Transverse colon (tissue), 4 donors: ENCODE measurements around the gene TXLNG. TPM values are rescaled to one million over a fixed set of nuclear protein-coding genes. Genes with fewer than 3 reads are reported as not detected.

Experiments
- DNase-seq: peaks from one replicate; pipeline ENCODE4 v3.0.0-alpha.2; 2019
- H3K27ac ChIP-seq, 4 donors: fragments of 200-600 bp; sonication (generic); 2 replicates each; pipeline ENCODE4 v1.5.1; 2016 to 2018; ENCODE audit warnings: inconsistent platforms in 4 of 4
- H3K27me3 ChIP-seq: fragments of 200-600 bp; sonication (generic); 2 replicates; pipeline ENCODE4 v1.5.1; 2017; ENCODE audit warnings: inconsistent platforms
- H3K36me3 ChIP-seq, 4 donors: fragments of 200-600 bp; sonication (generic); 2 replicates each; pipeline ENCODE4 v1.5.1; 2017 to 2019; ENCODE audit warnings: inconsistent platforms in 4 of 4
- H3K4me1 ChIP-seq, 4 donors: fragments of 200-600 bp; sonication (generic); 2 replicates each; pipeline ENCODE4 v1.5.1; 2017 to 2020; ENCODE audit warnings: inconsistent platforms in 4 of 4
- H3K4me3 ChIP-seq, 4 donors: fragments of 200-600 bp; sonication (generic); 1 replicate in 1 of 4; 2 replicates in 3 of 4; pipeline versions ENCODE4 v1.5.1 to v1.6.1; 2017 to 2019; ENCODE audit warnings: inconsistent platforms in 4 of 4
- H3K9me3 ChIP-seq, 2 donors: fragments of 200-600 bp; sonication (generic); 2 replicates each; pipeline ENCODE4 v1.5.1; 2017 to 2019; ENCODE audit warnings: inconsistent platforms in 2 of 2
- EP300 ChIP-seq: sonication (generic); formaldehyde crosslinking; IDR thresholded peaks from one replicate; pipeline ENCODE4 v1.6.1; 2017; ENCODE audit warnings: antibody characterized with exemption, low read depth
- POLR2A ChIP-seq: fragments of 450-650 bp; IDR thresholded peaks from one replicate; pipeline ENCODE4 v1.6.1; 2016; ENCODE audit warnings: antibody characterized with exemption, mild to moderate bottlenecking, moderate library complexity
- POLR2AphosphoS5 ChIP-seq, 3 donors: sonication (generic); formaldehyde crosslinking; IDR thresholded peaks; one replicate each; pipeline ENCODE4 v1.6.1; 2016; ENCODE audit warnings: antibody characterized with exemption in 3 of 3
- WGBS, 2 donors: methylation state at CpG; one replicate each; pipeline ENCODE4 v1.1.5; 2018; ENCODE audit warnings: low coverage in 1 of 2; 5-methylcytosine and 5-hydroxymethylcytosine counted together
- in situ Hi-C, 4 donors: fragments of 200-750 bp; cut with MboI; loops; one replicate each; pipeline versions ENCODE4 v1.15.0 to v1.15.1; 2017; ENCODE audit warnings: low sequenced_read_pairs in 3 of 4, low pct_ligation_motif_present in 1 of 4, low pct_unique_long_range_greater_than_20kb in 1 of 4
- intact Hi-C: fragments of 100-400 bp; cut with DNase I; formaldehyde crosslinking; loops from one replicate; pipeline ENCODE4 v1.15.1; 2023; ENCODE audit warnings: low total_unique reads
- total RNA-seq, 4 donors: library from RNA; depleted of rRNA; stranded (reverse); fragments of >200 nt; gene quantifications; one replicate each; pipeline ENCODE4 v1.1.0, GENCODE V29; 2016
- TF ChIP-seq, protein P1 (sequence below), 5 experiments: fragments of 200-600 bp in 3 of 5; fragments of 450-650 bp in 2 of 5; sonication (generic) in 3 of 5; IDR thresholded peaks; 1 replicate in 2 of 5; 2 replicates in 3 of 5; pipeline ENCODE4 v1.5.1; 2016 to 2017; ENCODE audit warnings: antibody characterized with exemption in 5 of 5, inconsistent platforms in 3 of 5, mild to moderate bottlenecking in 2 of 5, moderate library complexity in 1 of 5

Gene TXLNG
- total RNA-seq, 4 donors from 2014 or later = 3.4 to 24.7 (median 12.4) TPM

DNA sequence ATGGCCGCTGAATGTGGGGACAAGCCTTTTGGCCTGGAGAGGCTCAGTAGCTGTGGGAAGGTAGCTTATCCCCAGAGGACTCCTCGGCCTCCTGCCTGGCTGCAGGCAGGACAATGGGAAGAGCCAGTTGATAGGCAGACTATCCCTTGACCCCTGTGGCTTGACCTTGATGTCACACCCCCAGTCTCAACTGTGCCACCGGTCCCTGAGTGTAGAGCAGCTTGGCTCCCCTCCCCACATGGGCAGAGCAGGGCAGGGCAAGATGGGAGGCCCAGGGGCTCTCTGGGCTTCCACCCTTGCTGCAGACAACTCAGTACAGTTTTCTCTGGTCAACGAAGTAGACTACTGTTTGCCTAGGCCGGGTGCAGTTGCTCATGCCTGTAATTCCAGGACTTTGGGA is 41.2 kb upstream of the TXLNG start:
- H3K27me3 ChIP-seq = no peaks in the 10 kb centered on the region
- H3K36me3 ChIP-seq = no peaks in the 10 kb centered on the region
- H3K27ac ChIP-seq = no peak overlapping the region
- WGBS, 2 donors = 93% methylated on average over 5 of the region's 5 CpGs; no CpG with 5 or more reads in 1 of the 2 donors
- intact Hi-C loops (no loop called here), in situ Hi-C loops (no loop called here)
- H3K4me3 ChIP-seq = no peak overlapping the region
- TF ChIP-seq POLR2A (no peak), EP300 (no peak), POLR2AphosphoS5 (IDR thresholded peaks at IDR 0.05) (no peak)
- TF ChIP-seq, protein P1, sequence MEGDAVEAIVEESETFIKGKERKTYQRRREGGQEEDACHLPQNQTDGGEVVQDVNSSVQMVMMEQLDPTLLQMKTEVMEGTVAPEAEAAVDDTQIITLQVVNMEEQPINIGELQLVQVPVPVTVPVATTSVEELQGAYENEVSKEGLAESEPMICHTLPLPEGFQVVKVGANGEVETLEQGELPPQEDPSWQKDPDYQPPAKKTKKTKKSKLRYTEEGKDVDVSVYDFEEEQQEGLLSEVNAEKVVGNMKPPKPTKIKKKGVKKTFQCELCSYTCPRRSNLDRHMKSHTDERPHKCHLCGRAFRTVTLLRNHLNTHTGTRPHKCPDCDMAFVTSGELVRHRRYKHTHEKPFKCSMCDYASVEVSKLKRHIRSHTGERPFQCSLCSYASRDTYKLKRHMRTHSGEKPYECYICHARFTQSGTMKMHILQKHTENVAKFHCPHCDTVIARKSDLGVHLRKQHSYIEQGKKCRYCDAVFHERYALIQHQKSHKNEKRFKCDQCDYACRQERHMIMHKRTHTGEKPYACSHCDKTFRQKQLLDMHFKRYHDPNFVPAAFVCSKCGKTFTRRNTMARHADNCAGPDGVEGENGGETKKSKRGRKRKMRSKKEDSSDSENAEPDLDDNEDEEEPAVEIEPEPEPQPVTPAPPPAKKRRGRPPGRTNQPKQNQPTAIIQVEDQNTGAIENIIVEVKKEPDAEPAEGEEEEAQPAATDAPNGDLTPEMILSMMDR (IDR thresholded peaks at IDR 0.05) = no peak
- H3K4me1 ChIP-seq = no peaks in the 10 kb centered on the region
- H3K9me3 ChIP-seq = no peaks in the 10 kb centered on the region
- no peak for DNase-seq

DNA sequence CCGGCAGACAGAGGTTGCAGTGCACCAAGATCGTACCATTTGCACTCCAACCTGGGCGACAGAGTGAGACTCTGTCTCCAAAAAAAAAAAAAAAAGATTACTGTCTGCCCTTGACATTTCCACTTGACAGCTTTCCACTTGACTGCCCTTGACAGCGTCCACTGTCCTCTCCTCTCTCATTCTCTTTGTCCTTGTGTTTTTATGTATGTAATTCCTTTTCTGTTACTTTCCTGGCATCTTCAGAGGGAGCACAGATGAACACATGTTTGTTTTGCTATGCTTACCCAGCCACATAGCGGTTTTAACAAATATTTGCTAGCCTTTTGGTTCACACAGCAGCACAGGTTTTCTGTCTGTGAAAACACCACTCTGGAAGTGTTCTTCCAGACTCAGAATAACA is 40.6 kb upstream of the TXLNG start:
- Histone ChIP-seq H3K9me3 (no peaks in the 10 kb centered on the region), H3K36me3 (no peaks in the 10 kb centered on the region), H3K27me3 (no peaks in the 10 kb centered on the region), H3K4me3 (no peak overlapping the region), H3K27ac (no peak overlapping the region), H3K4me1 (no peaks in the 10 kb centered on the region)
- no peak for DNase-seq
- WGBS, 2 donors = 93 to 100% methylated on average over 1 to 5 of the region's 5 CpGs
- in situ Hi-C loops = no loop called here
- intact Hi-C loops = no loop called here
- TF ChIP-seq POLR2A = no peak
- TF ChIP-seq EP300 = no peak
- TF ChIP-seq, protein P1 (IDR thresholded peaks at IDR 0.05) = no peak
- TF ChIP-seq POLR2AphosphoS5 (IDR thresholded peaks at IDR 0.05) = no peak

DNA sequence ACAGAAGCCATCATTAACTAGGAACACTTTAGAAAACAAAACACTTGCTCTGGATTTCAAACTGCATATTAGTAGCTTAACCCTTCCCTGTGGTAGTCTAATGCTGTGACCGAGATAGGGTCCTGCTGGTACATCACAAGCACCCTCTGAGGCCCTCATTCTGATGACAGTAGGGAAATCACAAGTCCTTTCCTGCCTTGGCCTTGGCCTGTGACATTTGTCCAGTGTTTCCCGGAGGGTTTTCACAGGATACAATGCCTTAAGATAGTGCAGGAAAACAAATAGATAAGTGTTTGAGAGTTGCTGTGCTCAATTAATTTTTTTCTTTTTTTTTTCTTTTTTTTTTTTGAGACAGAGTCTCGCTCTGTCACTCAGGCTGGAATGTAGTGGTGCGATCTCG is 37.8 kb upstream of the TXLNG start:
- Histone ChIP-seq H3K4me1 (no peaks in the 10 kb centered on the region), H3K9me3 (no peaks in the 10 kb centered on the region), H3K27me3 (no peaks in the 10 kb centered on the region), H3K4me3 (no peak overlapping the region), H3K36me3 (no peaks in the 10 kb centered on the region), H3K27ac (no peak overlapping the region)
- DNase-seq = no peak
- 98 to 100% methylated on average over 1 to 5 of the region's 5 CpGs for WGBS, 2 donors
- intact Hi-C loops = no loop called here
- TF ChIP-seq POLR2A (no peak), POLR2AphosphoS5 (IDR thresholded peaks at IDR 0.05) (no peak), EP300 (no peak)
- TF ChIP-seq, protein P1 (IDR thresholded peaks at IDR 0.05) = no peak
- in situ Hi-C loops = no loop called here

DNA sequence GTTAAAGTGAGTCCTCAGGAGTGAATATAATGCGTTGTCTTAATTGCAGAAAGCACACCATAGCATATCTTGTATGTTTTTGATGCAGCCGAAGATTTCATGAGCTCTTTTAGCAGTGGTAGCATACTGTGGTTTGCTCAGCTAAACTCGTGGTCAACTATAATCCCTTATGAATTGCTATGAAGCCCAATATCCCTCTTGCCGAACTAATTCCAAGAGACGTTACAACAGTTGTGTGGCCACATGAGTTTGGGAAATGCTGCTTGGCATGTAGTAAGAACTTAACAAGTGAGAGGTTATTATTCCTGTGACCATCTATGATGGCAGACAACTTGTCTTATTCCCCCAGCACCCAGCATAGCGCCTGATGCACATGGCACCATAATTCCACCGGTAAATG is 36.1 kb upstream of the TXLNG start:
- Histone ChIP-seq H3K27me3 (no peaks in the 10 kb centered on the region), H3K4me3 (no peak overlapping the region), H3K9me3 (no peaks in the 10 kb centered on the region), H3K36me3 (no peaks in the 10 kb centered on the region), H3K4me1 (no peaks in the 10 kb centered on the region), H3K27ac (no peak overlapping the region)
- no peak for DNase-seq
- no peak for TF ChIP-seq EP300
- TF ChIP-seq, protein P1 (IDR thresholded peaks at IDR 0.05) = no peak
- TF ChIP-seq POLR2AphosphoS5 (IDR thresholded peaks at IDR 0.05) = no peak
- TF ChIP-seq POLR2A = no peak
- WGBS, 2 donors = 90 to 96% methylated on average over 5 to 7 of the region's 7 CpGs
- intact Hi-C loops (no loop called here), in situ Hi-C loops (no loop called here)
